Uterus (tissue), 4 donors: ENCODE data around the gene MYCN. TPM values are rescaled to one million over a fixed set of nuclear protein-coding genes. Genes with fewer than 3 reads are reported as not detected.

Experiments used
- DNase-seq, 2 donors: peaks; one replicate each; pipeline ENCODE4 v3.0.0-alpha.2; 2019 to 2020
- H3K27ac ChIP-seq, 2 donors: fragments of 200-600 bp; sonication (generic); 1 replicate in 1 of 2; 2 replicates in 1 of 2; pipeline ENCODE4 v1.5.1; 2016 to 2018
- H3K27me3 ChIP-seq, 2 donors: fragments of 200-600 bp; sonication (generic); one replicate each; pipeline ENCODE4 v1.5.1; 2018 to 2019; ENCODE audit warnings: control low read depth in 1 of 2
- H3K36me3 ChIP-seq, 2 donors: fragments of 200-600 bp; sonication (generic); one replicate each; pipeline ENCODE4 v1.5.1; 2019; ENCODE audit warnings: control low read depth in 1 of 2
- H3K4me1 ChIP-seq, 2 donors: fragments of 200-600 bp; sonication (generic); one replicate each; pipeline ENCODE4 v1.5.1; 2018 to 2019; ENCODE audit warnings: control low read depth in 1 of 2
- H3K4me3 ChIP-seq, 2 donors: fragments of 200-600 bp; sonication (generic); 1 replicate in 1 of 2; 2 replicates in 1 of 2; pipeline ENCODE4 v1.5.1; 2018 to 2019; ENCODE audit warnings: mild to moderate bottlenecking in 1 of 2
- H3K9me3 ChIP-seq, 2 donors: fragments of 200-600 bp; sonication (generic); one replicate each; pipeline ENCODE4 v1.5.1; 2019; ENCODE audit warnings: control low read depth in 1 of 2
- CTCF ChIP-seq, 4 experiments: fragments of 200-600 bp in 2 of 4; fragments of 450-650 bp in 2 of 4; sonication (generic) in 2 of 4; IDR thresholded peaks; one replicate each; pipeline ENCODE4 v1.5.1; 2016 to 2019; ENCODE audit warnings: antibody characterized with exemption in 4 of 4, mild to moderate bottlenecking in 2 of 4, moderate library complexity in 1 of 4
- POLR2A ChIP-seq, 2 donors: fragments of 450-650 bp; IDR thresholded peaks; one replicate each; pipeline ENCODE4 v1.6.1; 2016; ENCODE audit warnings: antibody characterized with exemption in 2 of 2, mild to moderate bottlenecking in 1 of 2, moderate library complexity in 1 of 2
- intact Hi-C: fragments of 100-400 bp; cut with DNase I; formaldehyde crosslinking; loops from one replicate; pipeline ENCODE4 v1.15.1; 2023; ENCODE audit warnings: low total_unique reads
- total RNA-seq, 4 donors: library from RNA; depleted of rRNA in 3 of 4; stranded (reverse); fragments of >200 nt in 3 of 4; gene quantifications; one replicate each; pipeline versions ENCODE4 v1.1.0 to v1.2.4, GENCODE V29; 2014 to 2023
- donor health status: DM: yes; HTN: yes; CAD: no.

Gene MYCN
- total RNA-seq, 4 donors from 2014 or later: 1.3 to 4.1 (median 1.9) TPM; not detected in 1

GRCh38 chr2:15943378-15944280 lies 3.3 kb downstream of the MYCN start:
- TF ChIP-seq POLR2A (IDR thresholded peaks at IDR 0.05): no peak
- no peak for TF ChIP-seq CTCF (IDR thresholded peaks at IDR 0.05)
- Histone ChIP-seq H3K9me3 (no peaks in the 10 kb centered on the region), H3K36me3 (no peaks in the 10 kb centered on the region), H3K4me3 (no peak overlapping the region), H3K4me1 (peaks cover 0 to 18% of the 10 kb centered on the region in 2 donors), H3K27me3 (peaks cover 3 to 7% of the 10 kb centered on the region in 2 donors), H3K27ac (no peak overlapping the region)
- DNase-seq: no peak
- intact Hi-C loops: no loop called here

GRCh38 chr2:15944325-15945017 lies 4.1 kb downstream of the MYCN start:
- H3K36me3 ChIP-seq: no peaks in the 10 kb centered on the region
- intact Hi-C loops: no loop called here
- H3K4me1 ChIP-seq: peaks cover 0 to 18% of the 10 kb centered on the region in 2 donors
- no peaks in the 10 kb centered on the region for H3K9me3 ChIP-seq
- TF ChIP-seq POLR2A (IDR thresholded peaks at IDR 0.05): no peak
- no peak for TF ChIP-seq CTCF (IDR thresholded peaks at IDR 0.05)
- no peak overlapping the region for H3K27ac ChIP-seq
- no peak overlapping the region for H3K4me3 ChIP-seq
- DNase-seq: no peak
- H3K27me3 ChIP-seq: peaks cover 3 to 7% of the 10 kb centered on the region in 2 donors

- H3K27me3 ChIP-seq: peaks cover 1 to 2% of the 10 kb centered on the region in 2 donors
- no peak for DNase-seq
- H3K4me3 ChIP-seq: no peak overlapping the region
- intact Hi-C loops: no loop called here
- H3K4me1 ChIP-seq: peaks cover 0 to 15% of the 10 kb centered on the region in 2 donors
- TF ChIP-seq CTCF (IDR thresholded peaks at IDR 0.05) (no peak), POLR2A (IDR thresholded peaks at IDR 0.05) (no peak)
- no peaks in the 10 kb centered on the region for H3K9me3 ChIP-seq
- no peak overlapping the region for H3K27ac ChIP-seq
- H3K36me3 ChIP-seq: no peaks in the 10 kb centered on the region
Measured at GRCh38 chr2:15945909-15946705, 5.8 kb downstream of the MYCN start.

GRCh38 chr2:15946983-15947382 lies 6.6 kb downstream of the MYCN start:
- DNase-seq: no peak
- Histone ChIP-seq H3K4me3 (no peak overlapping the region), H3K4me1 (peaks cover 0 to 6% of the 10 kb centered on the region in 2 donors), H3K27me3 (no peaks in the 10 kb centered on the region), H3K27ac (no peak overlapping the region), H3K36me3 (no peaks in the 10 kb centered on the region), H3K9me3 (no peaks in the 10 kb centered on the region)
- TF ChIP-seq CTCF (IDR thresholded peaks at IDR 0.05) (no peak), POLR2A (IDR thresholded peaks at IDR 0.05) (no peak)
- intact Hi-C loops: no loop called here
